HFF-Myc (cell line): Measurements from ENCODE around the gene DNAJC5G.

Source experiments
- DNase-seq: peaks from one replicate; pipeline ENCODE4 v3.0.0-alpha.2; 2011; ENCODE audit warnings: low read depth; ENCODE audit errors: extremely low read depth
- H3K4me3 ChIP-seq: replicated peaks from 2 replicates; pipeline ENCODE4 v1.5.1; 2011; ENCODE audit warnings: low read depth, mild to moderate bottlenecking, control low read depth, low read length
- TF ChIP-seq, protein P1 (sequence below): IDR thresholded peaks from 2 replicates; pipeline ENCODE4 v1.5.1; 2012; ENCODE audit warnings: mild to moderate bottlenecking, low read depth, low read length, control low read depth; ENCODE audit errors: missing control alignments

The DNAJC5G gene

DNA sequence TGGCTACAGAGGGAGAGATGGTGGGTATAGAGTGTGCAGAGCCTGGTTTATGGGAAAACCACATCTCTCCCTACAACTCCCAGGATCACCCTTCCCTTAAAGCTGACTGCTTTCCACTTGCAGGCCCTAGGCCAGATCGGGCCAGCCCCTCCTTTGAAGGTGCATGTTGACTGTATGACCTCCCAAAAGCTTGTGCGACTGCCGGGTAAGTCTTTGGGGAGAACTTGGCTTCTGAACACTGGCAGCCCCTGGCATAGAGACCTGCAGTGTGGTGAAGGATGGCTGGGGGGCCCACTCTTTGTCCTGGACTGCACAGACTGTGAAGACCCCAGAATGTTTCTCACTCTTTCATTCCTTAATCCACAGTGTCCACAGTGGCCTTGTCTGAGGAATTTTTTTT is 38.6 kb upstream of the DNAJC5G start:
- DNase-seq: no peak
- TF ChIP-seq, protein P1, sequence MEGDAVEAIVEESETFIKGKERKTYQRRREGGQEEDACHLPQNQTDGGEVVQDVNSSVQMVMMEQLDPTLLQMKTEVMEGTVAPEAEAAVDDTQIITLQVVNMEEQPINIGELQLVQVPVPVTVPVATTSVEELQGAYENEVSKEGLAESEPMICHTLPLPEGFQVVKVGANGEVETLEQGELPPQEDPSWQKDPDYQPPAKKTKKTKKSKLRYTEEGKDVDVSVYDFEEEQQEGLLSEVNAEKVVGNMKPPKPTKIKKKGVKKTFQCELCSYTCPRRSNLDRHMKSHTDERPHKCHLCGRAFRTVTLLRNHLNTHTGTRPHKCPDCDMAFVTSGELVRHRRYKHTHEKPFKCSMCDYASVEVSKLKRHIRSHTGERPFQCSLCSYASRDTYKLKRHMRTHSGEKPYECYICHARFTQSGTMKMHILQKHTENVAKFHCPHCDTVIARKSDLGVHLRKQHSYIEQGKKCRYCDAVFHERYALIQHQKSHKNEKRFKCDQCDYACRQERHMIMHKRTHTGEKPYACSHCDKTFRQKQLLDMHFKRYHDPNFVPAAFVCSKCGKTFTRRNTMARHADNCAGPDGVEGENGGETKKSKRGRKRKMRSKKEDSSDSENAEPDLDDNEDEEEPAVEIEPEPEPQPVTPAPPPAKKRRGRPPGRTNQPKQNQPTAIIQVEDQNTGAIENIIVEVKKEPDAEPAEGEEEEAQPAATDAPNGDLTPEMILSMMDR: no peak
- no peak overlapping the region for H3K4me3 ChIP-seq

DNA sequence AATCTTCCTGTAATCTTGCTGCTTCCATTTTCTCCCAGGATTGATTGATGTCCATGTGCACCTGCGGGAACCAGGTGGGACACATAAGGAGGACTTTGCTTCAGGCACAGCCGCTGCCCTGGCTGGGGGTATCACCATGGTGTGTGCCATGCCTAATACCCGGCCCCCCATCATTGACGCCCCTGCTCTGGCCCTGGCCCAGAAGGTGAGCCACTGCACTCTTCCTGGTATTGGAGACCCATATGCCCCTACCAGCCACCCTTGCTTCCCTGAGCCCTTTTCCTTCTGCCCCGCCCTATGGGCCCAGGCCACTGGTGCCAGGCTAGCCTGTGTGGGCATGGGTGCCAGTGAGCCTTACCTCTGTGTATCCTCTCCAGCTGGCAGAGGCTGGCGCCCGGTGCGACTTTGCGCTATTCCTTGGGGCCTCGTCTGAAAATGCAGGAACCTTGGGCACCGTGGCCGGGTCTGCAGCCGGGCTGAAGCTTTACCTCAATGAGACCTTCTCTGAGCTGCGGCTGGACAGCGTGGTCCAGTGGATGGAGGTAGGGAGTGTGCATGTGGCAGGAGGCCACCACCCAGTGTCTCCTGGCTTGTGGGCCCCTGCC is 37.8 kb upstream of the DNAJC5G start:
- no peak overlapping the region for H3K4me3 ChIP-seq
- TF ChIP-seq, protein P1: no peak
- no peak for DNase-seq

DNA sequence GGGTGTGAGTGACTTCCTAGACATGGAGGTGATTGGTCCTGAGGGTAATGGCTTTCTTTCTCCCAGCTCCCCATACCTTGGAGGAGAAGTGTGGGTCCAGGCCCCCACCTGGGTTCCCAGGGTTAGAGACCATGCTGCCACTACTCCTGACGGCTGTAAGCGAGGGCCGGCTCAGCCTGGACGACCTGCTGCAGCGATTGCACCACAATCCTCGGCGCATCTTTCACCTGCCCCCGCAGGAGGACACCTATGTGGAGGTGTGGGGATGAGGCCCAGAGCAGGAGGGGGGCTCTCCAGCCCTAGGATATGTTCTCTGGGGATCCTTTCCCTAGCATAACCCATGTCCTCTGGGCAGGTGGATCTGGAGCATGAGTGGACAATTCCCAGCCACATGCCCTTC is 36.3 kb upstream of the DNAJC5G start:
- H3K4me3 ChIP-seq: no peak overlapping the region
- TF ChIP-seq, protein P1: no peak
- DNase-seq: no peak

DNA sequence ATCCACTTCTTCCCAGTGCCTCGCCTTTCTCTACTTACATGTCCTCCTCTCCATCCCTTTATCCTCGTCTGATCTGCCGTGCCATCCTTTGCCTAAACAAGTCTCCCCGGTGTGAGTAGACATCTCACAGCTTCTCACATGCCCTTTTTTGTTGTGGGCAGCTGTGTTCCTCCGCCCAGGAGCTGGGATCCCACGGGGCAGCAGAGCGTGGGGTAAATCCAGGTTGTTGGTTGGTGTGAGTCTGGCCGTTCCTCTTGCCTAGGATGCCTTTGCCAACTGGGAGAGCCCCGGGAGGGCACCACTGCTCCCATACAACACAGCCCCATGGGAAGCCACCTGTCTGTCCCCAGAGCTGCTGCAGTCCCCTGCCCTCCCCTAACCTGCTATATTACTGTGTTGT is 34.8 kb upstream of the DNAJC5G start:
- no peak overlapping the region for H3K4me3 ChIP-seq
- DNase-seq: no peak
- TF ChIP-seq, protein P1: no peak

DNA sequence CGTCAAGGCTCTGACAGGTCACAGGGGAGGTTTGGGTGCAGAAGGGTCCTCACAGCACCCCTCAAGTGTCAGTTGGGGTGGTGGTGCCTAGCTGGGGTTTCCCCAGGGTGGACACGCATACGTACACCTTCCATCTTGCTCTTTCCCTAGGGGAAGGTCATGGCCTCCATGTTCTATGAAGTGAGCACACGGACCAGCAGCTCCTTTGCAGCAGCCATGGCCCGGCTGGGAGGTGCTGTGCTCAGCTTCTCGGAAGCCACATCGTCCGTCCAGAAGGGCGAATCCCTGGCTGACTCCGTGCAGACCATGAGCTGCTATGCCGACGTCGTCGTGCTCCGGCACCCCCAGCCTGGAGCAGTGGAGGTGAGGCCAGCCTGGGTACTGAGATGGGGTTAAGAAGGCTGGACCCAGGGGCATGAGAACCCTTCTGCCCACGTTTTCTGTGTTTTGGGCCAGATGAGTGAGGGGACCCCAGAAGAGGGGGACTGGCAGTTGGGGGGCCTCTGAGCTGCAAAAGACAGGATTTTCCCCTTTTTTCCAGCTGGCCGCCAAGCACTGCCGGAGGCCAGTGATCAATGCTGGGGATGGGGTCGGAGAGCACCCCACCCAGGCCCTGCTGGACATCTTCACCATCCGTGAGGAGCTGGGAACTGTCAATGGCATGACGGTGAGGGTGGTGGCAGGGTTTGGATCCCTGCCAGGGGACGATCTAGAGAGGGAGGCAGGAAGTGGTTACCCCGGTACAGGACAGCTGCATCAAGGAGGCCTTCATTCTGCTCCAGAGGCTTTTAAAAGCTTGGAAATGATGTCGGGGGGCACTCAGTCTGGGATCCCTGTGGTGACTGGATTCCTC is 33.2 kb upstream of the DNAJC5G start:
- no peak overlapping the region for H3K4me3 ChIP-seq
- TF ChIP-seq, protein P1: no peak
- DNase-seq: no peak

DNA sequence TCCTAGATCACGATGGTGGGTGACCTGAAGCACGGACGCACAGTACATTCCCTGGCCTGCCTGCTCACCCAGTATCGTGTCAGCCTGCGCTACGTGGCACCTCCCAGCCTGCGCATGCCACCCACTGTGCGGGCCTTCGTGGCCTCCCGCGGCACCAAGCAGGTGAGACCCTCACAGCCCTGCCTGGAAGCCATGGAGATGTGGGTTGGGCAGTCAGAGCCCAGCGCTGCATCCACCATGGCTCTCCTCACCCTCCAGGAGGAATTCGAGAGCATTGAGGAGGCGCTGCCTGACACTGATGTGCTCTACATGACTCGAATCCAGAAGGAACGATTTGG is 32.6 kb upstream of the DNAJC5G start:
- TF ChIP-seq, protein P1: no peak
- no peak overlapping the region for H3K4me3 ChIP-seq
- DNase-seq: no peak
